Fibroblast of skin of left quadriceps (primary cell): ENCODE results near the gene FBXO4.
A peak's percentile ranks its signal among the peaks of the same experiment; 100 is the strongest.
"Not testable (repeated sequence)": the region's sequence is repeated elsewhere in the genome, so short reads cannot be mapped to it uniquely, and the experiment has no call there.

Source experiments
- DNase-seq, 2 experiments: peaks; one replicate each; pipeline ENCODE4 v3.0.0-alpha.2; 2013; ENCODE audit warnings: low read depth in 2 of 2

FBXO4 gene

GRCh38 chr5:41921874-41922273 is 3.2 kb upstream of the FBXO4 start:
- no peak for DNase-seq

GRCh38 chr5:41924526-41924871 is 582 bp upstream of the FBXO4 start:
- no peak for DNase-seq

- DNase-seq = peak in 1 of 2 experiments; percentile 6
These were observed 472 bp downstream of the FBXO4 start for GRCh38 chr5:41925555-41925951.

- no peak for DNase-seq
These were observed 2.5 kb downstream of the FBXO4 start for GRCh38 chr5:41927604-41928003.

GRCh38 chr5:41929035-41929434 is 4.0 kb downstream of the FBXO4 start:
- DNase-seq = no peak

- no peak for DNase-seq
These were observed 7.7 kb downstream of the FBXO4 start for GRCh38 chr5:41932770-41933169.

- no peak for DNase-seq
These were observed 10.5 kb downstream of the FBXO4 start for GRCh38 chr5:41935544-41935943.

- no peak for DNase-seq
These were observed 15.6 kb downstream of the FBXO4 start for GRCh38 chr5:41940641-41941040.

- not testable (repeated sequence) for DNase-seq
These were observed 20.4 kb downstream of the FBXO4 start for GRCh38 chr5:41945332-41945955.

- no peak for DNase-seq
These were observed 26.1 kb downstream of the FBXO4 start for GRCh38 chr5:41951224-41951623.

GRCh38 chr5:41954286-41954685 is 29.2 kb downstream of the FBXO4 start:
- DNase-seq = no peak

GRCh38 chr5:41955432-41956024 is 30.4 kb downstream of the FBXO4 start:
- no peak for DNase-seq

GRCh38 chr5:41956943-41957342 is 31.9 kb downstream of the FBXO4 start:
- DNase-seq = no peak

- DNase-seq = no peak
These were observed 35.4 kb downstream of the FBXO4 start for GRCh38 chr5:41960481-41960880.

- no peak for DNase-seq
These were observed 36.7 kb downstream of the FBXO4 start for GRCh38 chr5:41961736-41962135.

GRCh38 chr5:41962491-41962890 is 37.4 kb downstream of the FBXO4 start:
- DNase-seq = no peak

- DNase-seq = no peak
These were observed 41.5 kb downstream of the FBXO4 start for GRCh38 chr5:41966401-41967105.

GRCh38 chr5:41967401-41967800 is 42.3 kb downstream of the FBXO4 start:
- no peak for DNase-seq

GRCh38 chr5:41968153-41968723 is 43.2 kb downstream of the FBXO4 start:
- DNase-seq = no peak

- no peak for DNase-seq
These were observed 48.0 kb downstream of the FBXO4 start for GRCh38 chr5:41973087-41973486.

- no peak for DNase-seq
These were observed 48.8 kb downstream of the FBXO4 start for GRCh38 chr5:41973887-41974286.

GRCh38 chr5:41978676-41979075 is 53.6 kb downstream of the FBXO4 start:
- DNase-seq = no peak

GRCh38 chr5:41980396-41980795 is 55.3 kb downstream of the FBXO4 start:
- DNase-seq = no peak
